WERI-Rb-1 (cell line): ENCODE results near the gene TOR1A.
"Not testable (repeated sequence)": the region's sequence is repeated elsewhere in the genome, so short reads cannot be mapped to it uniquely, and the experiment has no call there.

Experiments
- DNase-seq: peaks from one replicate; pipeline ENCODE4 v3.0.0-alpha.2; 2020
- H3K27ac ChIP-seq: fragments of 250-450 bp; sonication (Bioruptor Pico); 2 replicates; pipeline ENCODE4 v1.5.1; 2020; ENCODE audit warnings: mild to moderate bottlenecking, moderate library complexity
- H3K27me3 ChIP-seq: fragments of 250-450 bp; sonication (Bioruptor Pico); 2 replicates; pipeline ENCODE4 v1.5.1; 2021; ENCODE audit warnings: mild to moderate bottlenecking, low read depth, moderate library complexity; ENCODE audit not compliant: insufficient read depth, severe bottlenecking
- H3K36me3 ChIP-seq: fragments of 250-450 bp; sonication (Bioruptor Pico); 2 replicates; pipeline ENCODE4 v1.5.1; 2020; ENCODE audit warnings: mild to moderate bottlenecking, moderate library complexity
- H3K4me3 ChIP-seq: 2 replicates; pipeline ENCODE4 v1.5.1; 2011; ENCODE audit warnings: low read depth, mild to moderate bottlenecking, control low read depth, low read length
- H3K9me3 ChIP-seq: fragments of 250-450 bp; sonication (Bioruptor Pico); 2 replicates; pipeline ENCODE4 v1.5.1; 2021; ENCODE audit warnings: mild to moderate bottlenecking, moderate library complexity; ENCODE audit not compliant: severe bottlenecking
- TF ChIP-seq, protein P1 (sequence below): IDR thresholded peaks from 2 replicates; pipeline ENCODE4 v1.5.1; 2011; ENCODE audit warnings: low read depth, mild to moderate bottlenecking, control low read depth, inconsistent platforms, low read length

The TOR1A gene

DNA sequence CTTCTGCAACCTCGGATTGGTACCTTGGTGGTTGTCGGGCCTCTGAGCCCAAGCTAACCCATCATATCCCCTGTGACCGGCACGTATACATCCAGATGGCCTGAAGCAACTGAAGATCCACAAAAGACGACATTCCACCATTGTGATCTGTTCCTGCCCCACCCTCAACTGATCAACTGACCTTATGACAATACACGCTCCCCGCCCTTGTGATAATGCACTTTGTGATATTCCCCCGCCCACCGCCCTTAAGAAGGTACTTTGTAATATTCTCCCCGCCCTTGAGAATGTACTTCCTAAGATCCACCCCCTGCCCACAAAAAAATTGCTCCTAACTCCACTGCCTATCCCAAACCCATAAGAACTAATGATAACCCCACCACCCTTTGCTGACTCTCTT lies 37.5 kb downstream of the TOR1A start:
- no peak for DNase-seq
- Histone ChIP-seq H3K4me3 (no peak overlapping the region), H3K9me3 (no peaks in the 10 kb centered on the region), H3K27ac (no peak overlapping the region), H3K27me3 (no peaks in the 10 kb centered on the region), H3K36me3 (no peaks in the 10 kb centered on the region)
- TF ChIP-seq, protein P1, sequence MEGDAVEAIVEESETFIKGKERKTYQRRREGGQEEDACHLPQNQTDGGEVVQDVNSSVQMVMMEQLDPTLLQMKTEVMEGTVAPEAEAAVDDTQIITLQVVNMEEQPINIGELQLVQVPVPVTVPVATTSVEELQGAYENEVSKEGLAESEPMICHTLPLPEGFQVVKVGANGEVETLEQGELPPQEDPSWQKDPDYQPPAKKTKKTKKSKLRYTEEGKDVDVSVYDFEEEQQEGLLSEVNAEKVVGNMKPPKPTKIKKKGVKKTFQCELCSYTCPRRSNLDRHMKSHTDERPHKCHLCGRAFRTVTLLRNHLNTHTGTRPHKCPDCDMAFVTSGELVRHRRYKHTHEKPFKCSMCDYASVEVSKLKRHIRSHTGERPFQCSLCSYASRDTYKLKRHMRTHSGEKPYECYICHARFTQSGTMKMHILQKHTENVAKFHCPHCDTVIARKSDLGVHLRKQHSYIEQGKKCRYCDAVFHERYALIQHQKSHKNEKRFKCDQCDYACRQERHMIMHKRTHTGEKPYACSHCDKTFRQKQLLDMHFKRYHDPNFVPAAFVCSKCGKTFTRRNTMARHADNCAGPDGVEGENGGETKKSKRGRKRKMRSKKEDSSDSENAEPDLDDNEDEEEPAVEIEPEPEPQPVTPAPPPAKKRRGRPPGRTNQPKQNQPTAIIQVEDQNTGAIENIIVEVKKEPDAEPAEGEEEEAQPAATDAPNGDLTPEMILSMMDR = no peak

DNA sequence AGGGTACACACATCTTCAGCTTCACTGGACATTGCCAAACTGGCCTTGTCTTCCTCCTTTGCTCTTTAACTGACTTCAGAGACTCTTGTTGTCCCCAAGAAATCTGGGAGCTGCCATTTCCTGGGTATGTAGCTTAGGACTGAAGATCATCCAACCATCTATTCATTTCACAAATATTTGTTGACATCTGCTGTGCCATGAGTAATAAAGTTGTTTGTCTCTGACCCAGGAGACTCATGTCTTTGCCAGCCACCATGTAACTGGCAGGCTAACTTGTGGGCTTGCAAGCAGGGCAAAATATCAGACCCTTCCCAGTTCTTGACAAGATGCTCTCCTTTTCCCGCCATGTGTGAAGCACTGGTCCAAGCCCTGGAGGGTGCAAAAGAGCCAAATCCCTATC lies 38.1 kb downstream of the TOR1A start:
- TF ChIP-seq, protein P1 = no peak
- Histone ChIP-seq H3K27me3 (no peaks in the 10 kb centered on the region), H3K4me3 (no peak overlapping the region), H3K27ac (no peak overlapping the region), H3K36me3 (no peaks in the 10 kb centered on the region), H3K9me3 (no peaks in the 10 kb centered on the region)
- no peak for DNase-seq

DNA sequence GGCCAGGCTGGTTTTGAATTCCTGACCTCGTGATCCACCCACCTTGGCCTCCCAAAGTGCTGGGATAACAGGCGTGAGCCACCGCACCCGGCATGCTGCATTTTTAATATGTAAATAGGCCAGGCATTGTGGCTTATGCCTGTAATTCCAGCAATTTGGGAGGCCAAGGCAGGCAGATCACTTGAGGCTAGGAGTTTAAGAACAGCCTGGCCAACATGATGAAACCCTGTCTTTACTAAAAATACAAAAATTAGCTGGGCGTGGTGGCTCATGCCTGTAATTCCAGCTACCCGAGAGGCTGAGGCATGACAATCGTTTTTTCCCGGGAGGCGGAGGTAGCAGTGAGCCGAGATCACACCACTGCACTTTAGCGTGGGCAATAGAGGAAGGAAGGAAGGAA lies 39.0 kb downstream of the TOR1A start:
- not testable (repeated sequence) for H3K27me3 ChIP-seq, DNase-seq, H3K4me3 ChIP-seq, H3K27ac ChIP-seq, H3K9me3 ChIP-seq, H3K36me3 ChIP-seq

DNA sequence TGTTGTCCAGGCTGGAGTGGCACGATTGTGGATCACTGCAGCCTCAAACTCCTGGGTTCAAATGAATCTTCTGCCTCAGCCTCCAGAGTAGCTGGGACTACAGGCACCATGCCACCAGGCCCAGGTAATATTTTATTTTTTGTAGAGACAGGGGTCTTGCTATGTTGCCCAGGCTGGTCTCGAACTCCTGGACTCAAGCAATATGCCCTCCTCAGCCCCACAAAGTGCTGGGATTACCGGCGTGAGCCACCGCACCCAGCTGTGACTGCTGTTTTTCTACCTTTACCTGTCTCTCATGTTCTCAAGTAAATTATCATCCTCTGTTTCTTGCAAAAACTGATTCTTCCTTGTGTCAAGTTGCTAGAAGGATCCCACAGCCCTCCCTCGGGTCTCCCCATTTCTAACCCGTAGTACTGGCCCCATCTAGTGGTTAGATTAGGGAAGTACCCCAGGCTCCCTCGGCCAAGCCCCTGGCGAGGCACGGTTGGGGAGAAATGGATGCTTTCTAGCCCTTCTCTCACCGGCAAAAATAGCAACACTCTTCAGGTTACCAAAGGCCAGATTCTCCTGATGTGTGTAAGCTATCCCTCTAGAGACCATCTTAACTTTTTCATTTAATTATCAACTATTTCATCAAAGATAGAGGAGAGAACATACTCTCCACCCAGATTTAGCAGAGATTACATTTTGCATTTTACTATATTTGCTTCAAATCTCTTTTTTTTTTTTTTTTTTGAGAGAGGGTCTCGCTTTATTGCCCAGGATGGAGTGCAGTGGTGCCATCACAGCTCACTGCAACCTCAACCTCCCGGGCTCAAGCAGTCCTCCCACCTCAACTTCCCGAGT lies 40.2 kb downstream of the TOR1A start:
- H3K9me3 ChIP-seq = no peaks in the 10 kb centered on the region
- H3K36me3 ChIP-seq = no peaks in the 10 kb centered on the region
- H3K27me3 ChIP-seq = no peaks in the 10 kb centered on the region
- no peak overlapping the region for H3K4me3 ChIP-seq
- H3K27ac ChIP-seq = no peak overlapping the region
- DNase-seq = peak; percentile 86
- TF ChIP-seq, protein P1 = peak; percentile 82

DNA sequence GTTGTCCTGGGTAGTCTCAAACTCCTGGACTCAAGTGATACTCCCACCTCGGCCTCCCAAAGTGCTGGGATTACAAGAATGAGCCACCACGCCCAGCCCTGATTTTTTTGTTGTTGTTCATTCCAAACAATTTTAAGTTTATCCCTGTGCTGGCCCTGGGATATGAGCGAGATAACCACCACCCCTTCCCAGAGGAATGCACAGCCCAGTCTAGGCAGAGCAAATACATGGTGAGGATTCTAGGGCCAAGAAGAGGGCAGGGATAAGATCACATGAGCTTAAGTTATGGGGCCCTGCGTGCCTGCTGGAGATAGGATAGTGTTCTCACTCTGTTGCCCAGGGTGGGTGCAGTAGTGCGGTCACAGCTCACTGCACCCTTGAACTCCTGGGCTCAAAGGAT lies 42.0 kb downstream of the TOR1A start:
- H3K27me3 ChIP-seq = no peaks in the 10 kb centered on the region
- no peak overlapping the region for H3K4me3 ChIP-seq
- TF ChIP-seq, protein P1 = no peak
- no peaks in the 10 kb centered on the region for H3K36me3 ChIP-seq
- no peak overlapping the region for H3K27ac ChIP-seq
- H3K9me3 ChIP-seq = no peaks in the 10 kb centered on the region
- DNase-seq = no peak

DNA sequence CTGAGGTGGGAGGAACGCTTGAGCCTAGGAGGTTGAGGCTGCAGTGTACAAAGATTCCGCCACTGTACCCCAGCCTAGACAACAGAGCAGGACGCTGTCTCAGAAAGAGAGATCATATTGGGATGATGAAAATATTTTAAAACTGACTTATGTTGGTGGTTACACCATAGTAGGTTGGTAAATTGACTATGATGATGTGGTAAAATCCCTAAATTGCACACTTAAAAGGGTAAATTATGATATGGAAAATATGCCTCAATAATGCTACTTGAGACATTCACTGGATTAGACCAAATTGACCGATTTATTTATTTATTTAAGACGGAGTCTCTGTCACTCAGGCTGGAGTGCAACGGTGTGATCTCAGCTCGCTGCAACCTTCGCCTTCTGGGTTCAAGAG lies 42.8 kb downstream of the TOR1A start:
- H3K4me3 ChIP-seq = no peak overlapping the region
- TF ChIP-seq, protein P1 = no peak
- no peaks in the 10 kb centered on the region for H3K27me3 ChIP-seq
- H3K36me3 ChIP-seq = no peaks in the 10 kb centered on the region
- H3K9me3 ChIP-seq = no peaks in the 10 kb centered on the region
- no peak overlapping the region for H3K27ac ChIP-seq
- no peak for DNase-seq
